Right hindlimb (tissue), 1 donor: Measurements from ENCODE around the gene HSD17B1.
A peak's percentile ranks its signal among the peaks of the same experiment; 100 is the strongest.
"Not testable (repeated sequence)": the region's sequence is repeated elsewhere in the genome, so short reads cannot be mapped to it uniquely, and the experiment has no call there.

Source experiments
- DNase-seq: peaks from one replicate; pipeline ENCODE4 v3.0.0-alpha.2; 2018

HSD17B1 gene

GRCh38 chr17:42526031-42526444 lies 26.7 kb upstream of the HSD17B1 start:
- no peak for DNase-seq

- no peak for DNase-seq
Measured at GRCh38 chr17:42527932-42528331, 24.8 kb upstream of the HSD17B1 start.

GRCh38 chr17:42529061-42529460 lies 23.7 kb upstream of the HSD17B1 start:
- DNase-seq, result no peak

- DNase-seq, result no peak
Measured at GRCh38 chr17:42530952-42531454, 21.7 kb upstream of the HSD17B1 start.

- peak; percentile 66 for DNase-seq
Measured at GRCh38 chr17:42531455-42532354, 21.0 kb upstream of the HSD17B1 start.

GRCh38 chr17:42535155-42536047 lies 17.3 kb upstream of the HSD17B1 start:
- DNase-seq, result no peak

GRCh38 chr17:42536048-42536371 lies 16.7 kb upstream of the HSD17B1 start, which contains the start of gene NAGLU:
Gene NAGLU (plus strand): TSS chr17:42536241. CDS start chr17:42536273, 32 bp downstream.
- peak; percentile 97 for DNase-seq

- peak; percentile 92 for DNase-seq
Measured at GRCh38 chr17:42536372-42537155, 16.2 kb upstream of the HSD17B1 start.

- DNase-seq, result no peak
Measured at GRCh38 chr17:42537156-42537805, 15.4 kb upstream of the HSD17B1 start.

GRCh38 chr17:42537826-42538451 lies 14.8 kb upstream of the HSD17B1 start:
- no peak for DNase-seq

- no peak for DNase-seq
Measured at GRCh38 chr17:42538482-42538881, 14.2 kb upstream of the HSD17B1 start.

GRCh38 chr17:42540558-42540957 lies 12.2 kb upstream of the HSD17B1 start:
- DNase-seq, result not testable (repeated sequence)

- no peak for DNase-seq
Measured at GRCh38 chr17:42541041-42541833, 11.5 kb upstream of the HSD17B1 start.

GRCh38 chr17:42543190-42544079 lies 9.3 kb upstream of the HSD17B1 start:
- peak; percentile 61 for DNase-seq

GRCh38 chr17:42544874-42545283 lies 7.8 kb upstream of the HSD17B1 start:
- no peak for DNase-seq

GRCh38 chr17:42545755-42546505 lies 6.8 kb upstream of the HSD17B1 start:
- not testable (repeated sequence) for DNase-seq

GRCh38 chr17:42547001-42547461 lies 5.7 kb upstream of the HSD17B1 start:
- DNase-seq, result no peak

- no peak for DNase-seq
Measured at GRCh38 chr17:42547698-42548069, 5.0 kb upstream of the HSD17B1 start.
